Measurements from ENCODE around the gene FIG4. TPM values are rescaled to one million over a fixed set of nuclear protein-coding genes. Genes with fewer than 3 reads are reported as not detected.
"Not testable (repeated sequence)": the region's sequence is repeated elsewhere in the genome, so short reads cannot be mapped to it uniquely, and the experiment has no call there.

FIG4 gene
- total and polyA plus RNA-seq, 2 experiments from 2014 or later, result 8.8 to 11.5 TPM

DNA sequence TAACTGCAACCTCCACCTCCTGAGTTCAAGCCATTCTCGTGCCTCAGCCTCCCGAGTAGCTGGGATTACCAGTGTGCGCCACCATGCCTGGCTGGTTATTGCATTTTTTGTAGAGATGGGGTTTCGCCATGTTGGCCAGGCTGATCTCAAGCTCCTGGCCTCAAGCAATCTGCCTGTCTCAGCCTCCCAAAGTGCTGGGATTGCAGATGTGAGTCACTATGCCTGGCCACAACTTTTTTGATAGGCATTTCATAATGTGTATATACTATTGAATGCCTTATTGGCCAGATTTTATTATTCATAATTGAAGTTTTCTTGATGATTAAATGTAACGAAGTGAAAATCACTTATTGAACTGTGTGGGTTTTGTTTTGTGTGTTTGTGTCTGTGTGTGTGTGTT lies 27.9 kb downstream of the FIG4 start:
- WGBS, 2 experiments (ENCODE audit: low coverage in 1 of 2, low lambda C conversion rate in 2 of 2, missing lambda C conversion rate in 2 of 2), result 97 to 98% methylated on average over 5 of the region's 5 CpGs
- peak; percentile 20 for DNase-seq
- no peaks in the 10 kb centered on the region for H3K4me1 ChIP-seq (ENCODE audit: insufficient read depth)
- no peak overlapping the region for H3K4me3 ChIP-seq
- TF ChIP-seq EZH2 (IDR thresholded peaks at IDR 0.05; ENCODE audit: insufficient read depth, poor library complexity, severe bottlenecking), result no peak
- TF ChIP-seq EZH2phosphoT487 (IDR thresholded peaks at IDR 0.05; ENCODE audit: insufficient read depth, low read depth), result no peak
- H3K9ac ChIP-seq, result no peak overlapping the region
- H4K20me1 ChIP-seq (ENCODE audit: insufficient read depth), result no peaks in the 10 kb centered on the region
- no peaks in the 10 kb centered on the region for H3K9me2 ChIP-seq (ENCODE audit: insufficient read depth)
- H3K9me3 ChIP-seq (ENCODE audit: low read depth), result no peaks in the 10 kb centered on the region
- H3K79me2 ChIP-seq (ENCODE audit: insufficient read depth), result no peaks in the 10 kb centered on the region
- H3K4me2 ChIP-seq (ENCODE audit: unreplicated experiment), result no peak overlapping the region
- in situ Hi-C loops (cut with MboI), result no loop called here
- H3K27ac ChIP-seq, result no peak overlapping the region
- H3F3A ChIP-seq (ENCODE audit: insufficient read depth), result no peaks in the 10 kb centered on the region
- no peaks in the 10 kb centered on the region for H3K36me3 ChIP-seq (ENCODE audit: low read depth)
- H3K27me3 ChIP-seq (replicated peaks; ENCODE audit: insufficient read depth), result no peaks in the 10 kb centered on the region
- H2AFZ ChIP-seq, result no peak overlapping the region

DNA sequence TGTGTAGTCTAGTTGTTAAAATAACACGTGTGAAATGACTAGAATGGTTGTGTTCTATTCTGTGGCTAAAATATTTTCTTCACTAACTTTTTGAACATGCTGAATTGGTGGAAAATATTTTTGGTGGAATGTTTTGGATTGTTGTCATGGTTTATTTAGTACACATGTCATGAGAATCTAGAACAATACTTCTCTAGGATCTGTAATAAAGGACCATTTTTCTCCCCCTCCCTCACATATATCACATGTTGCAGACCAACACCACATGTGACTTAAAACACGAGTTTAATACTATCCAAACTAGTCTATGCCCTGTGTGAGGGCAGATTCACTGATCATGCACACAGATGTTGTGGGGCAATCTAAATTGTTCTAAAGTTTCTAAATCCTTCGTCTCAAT lies 29.2 kb downstream of the FIG4 start:
- no peak overlapping the region for H3K4me3 ChIP-seq
- H3K27ac ChIP-seq, result no peak overlapping the region
- no peaks in the 10 kb centered on the region for H3F3A ChIP-seq (ENCODE audit: insufficient read depth)
- no peak overlapping the region for H2AFZ ChIP-seq
- H3K27me3 ChIP-seq (replicated peaks; ENCODE audit: insufficient read depth), result no peaks in the 10 kb centered on the region
- H3K9ac ChIP-seq, result no peak overlapping the region
- H3K79me2 ChIP-seq (ENCODE audit: insufficient read depth), result no peaks in the 10 kb centered on the region
- no peaks in the 10 kb centered on the region for H3K36me3 ChIP-seq (ENCODE audit: low read depth)
- DNase-seq, result no peak
- no peak overlapping the region for H3K4me2 ChIP-seq (ENCODE audit: unreplicated experiment)
- no peaks in the 10 kb centered on the region for H4K20me1 ChIP-seq (ENCODE audit: insufficient read depth)
- in situ Hi-C loops (cut with MboI), result no loop called here
- TF ChIP-seq EZH2 (IDR thresholded peaks at IDR 0.05; ENCODE audit: insufficient read depth, poor library complexity, severe bottlenecking), result no peak
- TF ChIP-seq EZH2phosphoT487 (IDR thresholded peaks at IDR 0.05; ENCODE audit: insufficient read depth, low read depth), result no peak
- WGBS, 2 experiments (ENCODE audit: low coverage in 1 of 2, low lambda C conversion rate in 2 of 2, missing lambda C conversion rate in 2 of 2), result 19 to 26% methylated on average over 3 of the region's 3 CpGs
- no peaks in the 10 kb centered on the region for H3K4me1 ChIP-seq (ENCODE audit: insufficient read depth)
- no peaks in the 10 kb centered on the region for H3K9me3 ChIP-seq (ENCODE audit: low read depth)
- no peaks in the 10 kb centered on the region for H3K9me2 ChIP-seq (ENCODE audit: insufficient read depth)

GRCh38 chr6:109722011-109722410 lies 30.9 kb downstream of the FIG4 start:
- H3K27me3 ChIP-seq (replicated peaks; ENCODE audit: insufficient read depth), result no peaks in the 10 kb centered on the region
- H3K4me3 ChIP-seq, result no peak overlapping the region
- no peaks in the 10 kb centered on the region for H3F3A ChIP-seq (ENCODE audit: insufficient read depth)
- DNase-seq, result peak; percentile 32
- H4K20me1 ChIP-seq (ENCODE audit: insufficient read depth), result no peaks in the 10 kb centered on the region
- no peaks in the 10 kb centered on the region for H3K36me3 ChIP-seq (ENCODE audit: low read depth)
- no peak overlapping the region for H3K4me2 ChIP-seq (ENCODE audit: unreplicated experiment)
- H3K79me2 ChIP-seq (ENCODE audit: insufficient read depth), result no peaks in the 10 kb centered on the region
- no peak overlapping the region for H3K9ac ChIP-seq
- H3K9me3 ChIP-seq (ENCODE audit: low read depth), result no peaks in the 10 kb centered on the region
- TF ChIP-seq EZH2 (IDR thresholded peaks at IDR 0.05; ENCODE audit: insufficient read depth, poor library complexity, severe bottlenecking), result no peak
- H3K4me1 ChIP-seq (ENCODE audit: insufficient read depth), result no peaks in the 10 kb centered on the region
- no peaks in the 10 kb centered on the region for H3K9me2 ChIP-seq (ENCODE audit: insufficient read depth)
- no peak overlapping the region for H3K27ac ChIP-seq
- no peak overlapping the region for H2AFZ ChIP-seq
- 35 to 36% methylated on average over 3 of the region's 3 CpGs for WGBS, 2 experiments (ENCODE audit: low coverage in 1 of 2, low lambda C conversion rate in 2 of 2, missing lambda C conversion rate in 2 of 2)
- in situ Hi-C loops (cut with MboI), result no loop called here

GRCh38 chr6:109722564-109723254 lies 31.6 kb downstream of the FIG4 start:
- Histone ChIP-seq H3K27ac (no peak overlapping the region), H3F3A (ENCODE audit: insufficient read depth) (no peaks in the 10 kb centered on the region), H3K4me1 (ENCODE audit: insufficient read depth) (no peaks in the 10 kb centered on the region), H3K4me2 (ENCODE audit: unreplicated experiment) (no peak overlapping the region), H3K9me3 (ENCODE audit: low read depth) (no peaks in the 10 kb centered on the region), H3K27me3 (replicated peaks; ENCODE audit: insufficient read depth) (no peaks in the 10 kb centered on the region), H3K9ac (no peak overlapping the region), H3K4me3 (no peak overlapping the region), H3K36me3 (ENCODE audit: low read depth) (no peaks in the 10 kb centered on the region), H3K9me2 (ENCODE audit: insufficient read depth) (no peaks in the 10 kb centered on the region), H4K20me1 (ENCODE audit: insufficient read depth) (no peaks in the 10 kb centered on the region), H2AFZ (no peak overlapping the region), H3K79me2 (ENCODE audit: insufficient read depth) (no peaks in the 10 kb centered on the region)
- WGBS, 2 experiments (ENCODE audit: low coverage in 1 of 2, low lambda C conversion rate in 2 of 2, missing lambda C conversion rate in 2 of 2), result 36 to 52% methylated on average over 3 of the region's 3 CpGs
- in situ Hi-C loops (cut with MboI), result no loop called here
- TF ChIP-seq EZH2 (IDR thresholded peaks at IDR 0.05; ENCODE audit: insufficient read depth, poor library complexity, severe bottlenecking), result no peak
- no peak for TF ChIP-seq EZH2phosphoT487 (IDR thresholded peaks at IDR 0.05; ENCODE audit: insufficient read depth, low read depth)
- no peak for DNase-seq

DNA sequence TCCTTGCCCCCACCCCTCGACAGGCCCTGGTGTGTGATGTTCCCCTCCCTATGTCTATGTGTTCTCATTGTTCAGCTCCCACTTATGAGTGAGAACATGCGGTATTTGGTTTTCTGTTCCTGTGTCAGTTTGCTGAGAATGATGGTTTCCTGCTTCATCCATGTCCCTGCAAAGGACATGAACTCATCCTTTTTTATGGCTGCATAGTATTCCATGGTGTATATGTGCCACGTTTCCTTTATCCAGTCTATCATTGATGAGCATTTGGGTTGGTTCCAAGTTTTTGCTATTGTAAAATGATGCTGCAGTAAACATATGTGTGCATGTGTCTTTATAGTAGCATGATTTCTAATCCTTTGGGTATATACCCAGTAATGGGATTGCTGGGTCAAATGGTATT lies 34.2 kb downstream of the FIG4 start:
- not testable (repeated sequence) for H3K4me1 ChIP-seq (ENCODE audit: insufficient read depth); DNase-seq

More for the DNA sequence above, 34.2 kb downstream of the FIG4 start:
- WGBS, 2 experiments (ENCODE audit: low coverage in 1 of 2, low lambda C conversion rate in 2 of 2, missing lambda C conversion rate in 2 of 2), result 86 to 92% methylated on average over 3 of the region's 3 CpGs
- H3K4me2 ChIP-seq (ENCODE audit: unreplicated experiment); H3K4me3 ChIP-seq; H3F3A ChIP-seq (ENCODE audit: insufficient read depth); H3K9me3 ChIP-seq (ENCODE audit: low read depth); H3K9ac ChIP-seq; H4K20me1 ChIP-seq (ENCODE audit: insufficient read depth); in situ Hi-C loops (cut with MboI); H3K27me3 ChIP-seq (replicated peaks; ENCODE audit: insufficient read depth); H3K27ac ChIP-seq; H3K9me2 ChIP-seq (ENCODE audit: insufficient read depth); H3K79me2 ChIP-seq (ENCODE audit: insufficient read depth); H2AFZ ChIP-seq; H3K36me3 ChIP-seq (ENCODE audit: low read depth): not testable (repeated sequence)
